GM23338 (cell line): ENCODE data around the gene DHRSX.

Source experiments
- EZH2 ChIP-seq: fragments of 200-600 bp; sonication (generic); IDR thresholded peaks from one replicate; pipeline ENCODE4 v1.8.0; 2017; ENCODE audit warnings: antibody characterized with exemption, mild to moderate bottlenecking, low read depth; ENCODE audit not compliant: unreplicated experiment
- EZH2phosphoT487 ChIP-seq: fragments of 200-600 bp; sonication (generic); IDR thresholded peaks from one replicate; pipeline ENCODE4 v1.8.1; 2018; ENCODE audit warnings: antibody characterized with exemption; ENCODE audit not compliant: unreplicated experiment
- POLR2AphosphoS5 ChIP-seq: IDR thresholded peaks from 2 replicates; pipeline ENCODE4 v1.6.1; 2016; ENCODE audit warnings: antibody characterized with exemption, low read depth
- STAT1 ChIP-seq: IDR thresholded peaks from one replicate; pipeline ENCODE4 v1.6.1; 2016; ENCODE audit warnings: antibody characterized with exemption; ENCODE audit not compliant: unreplicated experiment
- ZNF331 ChIP-seq: fragments of 250-450 bp; sonication (Bioruptor Pico); IDR thresholded peaks from 2 replicates; pipeline ENCODE4 v1.5.0; 2020; ENCODE audit warnings: low read depth, mild to moderate bottlenecking, moderate library complexity
- TF ChIP-seq, protein P1 (sequence below), 2 experiments: fragments of 200-600 bp in 1 of 2; sonication (generic) in 1 of 2; conservative IDR thresholded peaks; 2 replicates each; pipeline versions ENCODE4 v1.5.1 to v1.6.1; 2016 to 2017; ENCODE audit warnings: antibody characterized with exemption in 2 of 2, low read depth in 2 of 2, mild to moderate bottlenecking in 2 of 2, moderate library complexity in 1 of 2
- TF ChIP-seq, protein P2 (sequence below): IDR thresholded peaks from one replicate; pipeline ENCODE4 v1.6.1; 2018; ENCODE audit warnings: antibody characterized with exemption; ENCODE audit not compliant: unreplicated experiment

DNA sequence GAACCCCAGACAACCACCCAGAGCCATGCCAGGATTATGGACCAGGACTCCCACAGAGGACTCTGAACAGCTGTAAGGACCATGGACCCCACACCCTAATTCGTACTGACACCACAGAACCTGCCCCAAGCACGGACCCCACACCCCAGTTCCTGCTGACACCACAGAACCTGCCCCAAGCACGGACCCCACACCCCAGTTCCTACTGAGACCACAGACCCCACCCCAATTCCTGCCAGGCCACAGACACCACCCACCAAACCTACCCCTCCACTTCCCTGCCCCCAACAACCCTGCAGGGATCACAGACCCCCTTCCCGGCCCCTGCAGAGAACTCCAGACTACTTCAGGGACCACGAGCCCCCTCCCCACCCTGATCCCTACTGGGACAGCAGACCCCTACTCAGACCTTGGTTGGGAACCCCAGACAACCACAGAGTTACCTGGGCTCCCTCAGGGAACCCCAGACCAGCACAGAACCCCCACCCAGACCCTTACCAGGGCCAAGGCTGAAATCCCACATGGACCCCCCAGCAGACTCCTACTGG is 1.4 kb upstream of the DHRSX start:
- TF ChIP-seq, protein P1, sequence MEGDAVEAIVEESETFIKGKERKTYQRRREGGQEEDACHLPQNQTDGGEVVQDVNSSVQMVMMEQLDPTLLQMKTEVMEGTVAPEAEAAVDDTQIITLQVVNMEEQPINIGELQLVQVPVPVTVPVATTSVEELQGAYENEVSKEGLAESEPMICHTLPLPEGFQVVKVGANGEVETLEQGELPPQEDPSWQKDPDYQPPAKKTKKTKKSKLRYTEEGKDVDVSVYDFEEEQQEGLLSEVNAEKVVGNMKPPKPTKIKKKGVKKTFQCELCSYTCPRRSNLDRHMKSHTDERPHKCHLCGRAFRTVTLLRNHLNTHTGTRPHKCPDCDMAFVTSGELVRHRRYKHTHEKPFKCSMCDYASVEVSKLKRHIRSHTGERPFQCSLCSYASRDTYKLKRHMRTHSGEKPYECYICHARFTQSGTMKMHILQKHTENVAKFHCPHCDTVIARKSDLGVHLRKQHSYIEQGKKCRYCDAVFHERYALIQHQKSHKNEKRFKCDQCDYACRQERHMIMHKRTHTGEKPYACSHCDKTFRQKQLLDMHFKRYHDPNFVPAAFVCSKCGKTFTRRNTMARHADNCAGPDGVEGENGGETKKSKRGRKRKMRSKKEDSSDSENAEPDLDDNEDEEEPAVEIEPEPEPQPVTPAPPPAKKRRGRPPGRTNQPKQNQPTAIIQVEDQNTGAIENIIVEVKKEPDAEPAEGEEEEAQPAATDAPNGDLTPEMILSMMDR (conservative IDR thresholded peaks at IDR 0.05; ENCODE audit: low read depth in 2 of 2) = no peak
- TF ChIP-seq, protein P2, sequence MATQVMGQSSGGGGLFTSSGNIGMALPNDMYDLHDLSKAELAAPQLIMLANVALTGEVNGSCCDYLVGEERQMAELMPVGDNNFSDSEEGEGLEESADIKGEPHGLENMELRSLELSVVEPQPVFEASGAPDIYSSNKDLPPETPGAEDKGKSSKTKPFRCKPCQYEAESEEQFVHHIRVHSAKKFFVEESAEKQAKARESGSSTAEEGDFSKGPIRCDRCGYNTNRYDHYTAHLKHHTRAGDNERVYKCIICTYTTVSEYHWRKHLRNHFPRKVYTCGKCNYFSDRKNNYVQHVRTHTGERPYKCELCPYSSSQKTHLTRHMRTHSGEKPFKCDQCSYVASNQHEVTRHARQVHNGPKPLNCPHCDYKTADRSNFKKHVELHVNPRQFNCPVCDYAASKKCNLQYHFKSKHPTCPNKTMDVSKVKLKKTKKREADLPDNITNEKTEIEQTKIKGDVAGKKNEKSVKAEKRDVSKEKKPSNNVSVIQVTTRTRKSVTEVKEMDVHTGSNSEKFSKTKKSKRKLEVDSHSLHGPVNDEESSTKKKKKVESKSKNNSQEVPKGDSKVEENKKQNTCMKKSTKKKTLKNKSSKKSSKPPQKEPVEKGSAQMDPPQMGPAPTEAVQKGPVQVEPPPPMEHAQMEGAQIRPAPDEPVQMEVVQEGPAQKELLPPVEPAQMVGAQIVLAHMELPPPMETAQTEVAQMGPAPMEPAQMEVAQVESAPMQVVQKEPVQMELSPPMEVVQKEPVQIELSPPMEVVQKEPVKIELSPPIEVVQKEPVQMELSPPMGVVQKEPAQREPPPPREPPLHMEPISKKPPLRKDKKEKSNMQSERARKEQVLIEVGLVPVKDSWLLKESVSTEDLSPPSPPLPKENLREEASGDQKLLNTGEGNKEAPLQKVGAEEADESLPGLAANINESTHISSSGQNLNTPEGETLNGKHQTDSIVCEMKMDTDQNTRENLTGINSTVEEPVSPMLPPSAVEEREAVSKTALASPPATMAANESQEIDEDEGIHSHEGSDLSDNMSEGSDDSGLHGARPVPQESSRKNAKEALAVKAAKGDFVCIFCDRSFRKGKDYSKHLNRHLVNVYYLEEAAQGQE = no peak
- TF ChIP-seq ZNF331 (CRISPR knock-in tag) (no peak), EZH2 (no peak), POLR2AphosphoS5 (no peak), STAT1 (no peak), EZH2phosphoT487 (no peak)
